ENCODE measurements around the gene RAB39B. TPM values are rescaled to one million over a fixed set of nuclear protein-coding genes. Genes with fewer than 3 reads are reported as not detected.

Gene RAB39B
- total RNA-seq, 1 experiment from 2014 or later: 0.04 TPM

GRCh38 chrX:155221351-155221750 lies 42.9 kb downstream of the RAB39B start:
- ATAC-seq (no peak), DNase-seq (no peak)
- Histone ChIP-seq H4K20me1 (ENCODE audit: low read length) (peaks cover 14% of the 10 kb centered on the region; the same call in 1 of the 2 replicates), H3K4me3 (ENCODE audit: low read length) (no peak overlapping the region), H3K9ac (ENCODE audit: low read length) (no peak overlapping the region), H3K79me2 (ENCODE audit: low read length) (peaks cover 50% of the 10 kb centered on the region), H2AFZ (ENCODE audit: low read length) (no peak overlapping the region), H3K9me2 (replicated peaks; ENCODE audit: low read length) (no peaks in the 10 kb centered on the region), H3K4me1 (ENCODE audit: insufficient read depth, low read length) (peaks cover 17% of the 10 kb centered on the region; the same call in 1 of the 2 replicates), H3F3A (ENCODE audit: low read length, unreplicated experiment) (no peaks in the 10 kb centered on the region), H3K27me3 (ENCODE audit: low read length) (no peaks in the 10 kb centered on the region), H3K9me3 (ENCODE audit: low read length) (no peaks in the 10 kb centered on the region), H3K4me2 (ENCODE audit: low read length) (no peak overlapping the region), H3K27ac (ENCODE audit: low read length) (no peak overlapping the region), H3K36me3 (ENCODE audit: low read depth, low read length) (peaks cover 16% of the 10 kb centered on the region)
- TF ChIP-seq EZH2phosphoT487 (IDR thresholded peaks at IDR 0.05; ENCODE audit: borderline replicate concordance, low read length) (no peak), EZH2 (IDR thresholded peaks at IDR 0.05; ENCODE audit: low read length, unreplicated experiment) (no peak), CTCF (conservative IDR thresholded peaks at IDR 0.05; ENCODE audit: low read depth, low read length) (no peak)
- BruUV-seq (replicated peaks): no TSS peak
- ChIA-PET CTCF (no interaction called here), POLR2A (ENCODE audit: unreplicated experiment) (no interaction called here)
- intact Hi-C loops (cut with micrococcal nuclease): no loop called here

- H3K9ac ChIP-seq (ENCODE audit: low read length): no peak overlapping the region
- peaks cover 21% of the 10 kb centered on the region for H3K4me1 ChIP-seq (ENCODE audit: insufficient read depth, low read length)
- intact Hi-C loops (cut with micrococcal nuclease): no loop called here
- no peak overlapping the region for H3K27ac ChIP-seq (ENCODE audit: low read length)
- ATAC-seq (no peak), DNase-seq (no peak)
- H3K27me3 ChIP-seq (ENCODE audit: low read length): no peaks in the 10 kb centered on the region
- ChIA-PET CTCF (no interaction called here), POLR2A (ENCODE audit: unreplicated experiment) (no interaction called here)
- BruUV-seq (replicated peaks): no TSS peak
- no peaks in the 10 kb centered on the region for H3F3A ChIP-seq (ENCODE audit: low read length, unreplicated experiment)
- no peak overlapping the region for H2AFZ ChIP-seq (ENCODE audit: low read length)
- no peaks in the 10 kb centered on the region for H3K9me3 ChIP-seq (ENCODE audit: low read length)
- peak overlapping the region; percentile 94 for H3K4me2 ChIP-seq (ENCODE audit: low read length)
- TF ChIP-seq CTCF (conservative IDR thresholded peaks at IDR 0.05; ENCODE audit: low read depth, low read length) (no peak), EZH2 (IDR thresholded peaks at IDR 0.05; ENCODE audit: low read length, unreplicated experiment) (no peak), EZH2phosphoT487 (IDR thresholded peaks at IDR 0.05; ENCODE audit: borderline replicate concordance, low read length) (no peak)
- H3K4me3 ChIP-seq (ENCODE audit: low read length): no peak overlapping the region
- H3K9me2 ChIP-seq (replicated peaks; ENCODE audit: low read length): no peaks in the 10 kb centered on the region
- H4K20me1 ChIP-seq (ENCODE audit: low read length): peaks cover 14% of the 10 kb centered on the region; the same call in 1 of the 2 replicates
- peaks cover 43% of the 10 kb centered on the region for H3K79me2 ChIP-seq (ENCODE audit: low read length)
- peaks cover 16% of the 10 kb centered on the region for H3K36me3 ChIP-seq (ENCODE audit: low read depth, low read length)
These were observed 45.5 kb downstream of the RAB39B start for GRCh38 chrX:155218777-155219176.

- intact Hi-C loops (cut with micrococcal nuclease): no loop called here
- Histone ChIP-seq H3K27me3 (ENCODE audit: low read length) (no peaks in the 10 kb centered on the region), H3K36me3 (ENCODE audit: low read depth, low read length) (peaks cover 9% of the 10 kb centered on the region), H3K79me2 (ENCODE audit: low read length) (peaks cover 43% of the 10 kb centered on the region), H3K9me2 (replicated peaks; ENCODE audit: low read length) (no peaks in the 10 kb centered on the region), H3K9me3 (ENCODE audit: low read length) (no peaks in the 10 kb centered on the region), H3K4me2 (ENCODE audit: low read length) (peak overlapping the region; percentile 94), H3K9ac (ENCODE audit: low read length) (peak overlapping the region; percentile 95), H4K20me1 (ENCODE audit: low read length) (peaks cover 14% of the 10 kb centered on the region; the same call in 1 of the 2 replicates), H3K27ac (ENCODE audit: low read length) (peak overlapping the region; percentile 48), H3K4me3 (ENCODE audit: low read length) (peak overlapping the region; percentile 99), H3K4me1 (ENCODE audit: insufficient read depth, low read length) (peaks cover 21% of the 10 kb centered on the region), H2AFZ (ENCODE audit: low read length) (peak overlapping the region; percentile 99; the same call in 1 of the 2 replicates), H3F3A (ENCODE audit: low read length, unreplicated experiment) (no peaks in the 10 kb centered on the region)
- DNase-seq (peak; percentile 6), ATAC-seq (0 out of 2 replicates have a peak, but pooled peaks have one; percentile 11)
- CTCF ChIA-PET: interaction anchor here (0.6 to 0.8 kb wide), 2 partner anchors 19 to 111 kb away, joined by 3 to 5 read pairs; no protein-coding TSS in a partner anchor
- TF ChIP-seq EZH2phosphoT487 (IDR thresholded peaks at IDR 0.05; ENCODE audit: borderline replicate concordance, low read length): no peak
- no peak for TF ChIP-seq CTCF (conservative IDR thresholded peaks at IDR 0.05; ENCODE audit: low read depth, low read length)
- no peak for TF ChIP-seq EZH2 (IDR thresholded peaks at IDR 0.05; ENCODE audit: low read length, unreplicated experiment)
- BruUV-seq (replicated peaks): no TSS peak
- POLR2A ChIA-PET (ENCODE audit: unreplicated experiment): no interaction called here
These were observed 47.3 kb downstream of the RAB39B start for GRCh38 chrX:155216940-155217440.

Measured in PC-3 (cell line).